HepG2 (cell line): ENCODE data around the gene NTN3. TPM values are rescaled to one million over a fixed set of nuclear protein-coding genes. Genes with fewer than 3 reads are reported as not detected.

Experiments used
- GABPA ChIP-seq, 2 experiments: IDR thresholded peaks; 2 replicates each; pipeline ENCODE4 v1.6.1; 2011 to 2016; ENCODE audit warnings: low read depth in 2 of 2, low read length in 1 of 2, missing biosample characterization in 1 of 2, missing genetic modification characterization in 1 of 2
- HNF1A ChIP-seq, 2 experiments: sonication (generic) in 1 of 2; formaldehyde crosslinking in 1 of 2; IDR thresholded peaks; 2 replicates each; pipeline versions ENCODE4 v1.4.0 to v1.6.1; 2016 to 2020; ENCODE audit warnings: borderline replicate concordance in 1 of 2, low read depth in 1 of 2, mild to moderate bottlenecking in 1 of 2, missing genetic modification reagents in 1 of 2
- JDP2 ChIP-seq: sonication (generic); formaldehyde crosslinking; IDR thresholded peaks from 2 replicates; pipeline ENCODE4 v1.8.1; 2022; ENCODE audit warnings: missing genetic modification reagents, borderline replicate concordance
- JUN ChIP-seq: sonication (generic); formaldehyde crosslinking; IDR thresholded peaks from 2 replicates; pipeline ENCODE4 v1.4.0; 2020; ENCODE audit warnings: mild to moderate bottlenecking, missing genetic modification reagents
- ZNF460 ChIP-seq: sonication (generic); formaldehyde crosslinking; IDR thresholded peaks from 2 replicates; pipeline ENCODE4 v1.5.1; 2020; ENCODE audit warnings: missing genetic modification reagents, mild to moderate bottlenecking, borderline replicate concordance
- ZNF549 ChIP-seq: sonication (generic); formaldehyde crosslinking; IDR thresholded peaks from 2 replicates; pipeline ENCODE4 v1.5.0; 2020; ENCODE audit warnings: missing genetic modification reagents
- ZNF558 ChIP-seq: sonication (generic); formaldehyde crosslinking; IDR thresholded peaks from 2 replicates; pipeline ENCODE4 v1.9.0; 2022; ENCODE audit warnings: mild to moderate bottlenecking, missing genetic modification reagents, borderline replicate concordance
- ZNF563 ChIP-seq: sonication (generic); formaldehyde crosslinking; IDR thresholded peaks from 2 replicates; pipeline ENCODE4 v1.8.0; 2022; ENCODE audit warnings: mild to moderate bottlenecking, moderate library complexity, missing genetic modification reagents
- ZNF576 ChIP-seq: sonication (generic); formaldehyde crosslinking; IDR thresholded peaks from 2 replicates; pipeline ENCODE4 v1.4.0; 2020; ENCODE audit warnings: mild to moderate bottlenecking, missing genetic modification reagents
- polyA plus RNA-seq, 8 experiments: library from polyadenylated mRNA; depleted of rRNA in 3 of 8; stranded (reverse) in 7 of 8; unstranded in 1 of 8; fragments of >200 nt; fragmentation: Illumina TruSeq in 4 of 8; extraction: Trizol in 4 of 8; gene quantifications; 2 replicates each; pipeline versions ENCODE4 v1.2.1 to v1.2.3, GENCODE V29; 2011 to 2016; ENCODE audit warnings: low read depth in 4 of 8, missing spikeins in 1 of 8, mixed read lengths in 1 of 8; ENCODE audit not compliant: insufficient read depth in 1 of 8
- total RNA-seq, 5 experiments: library from RNA; depleted of rRNA; stranded (reverse); fragments of >200 nt; fragmentation: Illumina TruSeq; extraction: Trizol; gene quantifications; 2 replicates each; pipeline ENCODE4 v1.2.3, GENCODE V29; 2016; ENCODE audit warnings: low read depth in 1 of 5
- TF ChIP-seq, protein P1 (sequence below): sonication (generic); formaldehyde crosslinking; IDR thresholded peaks from 2 replicates; pipeline ENCODE4 v1.4.0; 2020; ENCODE audit warnings: mild to moderate bottlenecking, low read depth, missing genetic modification reagents
- TF ChIP-seq, protein P2 (sequence below): IDR thresholded peaks from 2 replicates; pipeline ENCODE4 v1.4.0; 2020; ENCODE audit warnings: mild to moderate bottlenecking, missing genetic modification reagents
- TF ChIP-seq, protein P3 (sequence below): sonication (generic); formaldehyde crosslinking; IDR thresholded peaks from 2 replicates; pipeline ENCODE4 v1.5.0; 2020; ENCODE audit warnings: missing genetic modification reagents, mild to moderate bottlenecking, borderline replicate concordance
- TF ChIP-seq, protein P4 (sequence below): sonication (generic); formaldehyde crosslinking; IDR thresholded peaks from 2 replicates; pipeline ENCODE4 v1.5.1; 2020; ENCODE audit warnings: missing genetic modification reagents, mild to moderate bottlenecking, borderline replicate concordance
- TF ChIP-seq, protein P5 (sequence below): sonication (generic); formaldehyde crosslinking; IDR thresholded peaks from 2 replicates; pipeline ENCODE4 v1.8.0; 2022; ENCODE audit warnings: missing genetic modification reagents, low read depth, mild to moderate bottlenecking, borderline replicate concordance

NTN3 gene
- total and polyA plus RNA-seq, 2 of the 13 experiments (the other 11 are each of a cell fraction or from before 2014, with no cell fraction given), result 0.09 to 0.20 TPM

DNA sequence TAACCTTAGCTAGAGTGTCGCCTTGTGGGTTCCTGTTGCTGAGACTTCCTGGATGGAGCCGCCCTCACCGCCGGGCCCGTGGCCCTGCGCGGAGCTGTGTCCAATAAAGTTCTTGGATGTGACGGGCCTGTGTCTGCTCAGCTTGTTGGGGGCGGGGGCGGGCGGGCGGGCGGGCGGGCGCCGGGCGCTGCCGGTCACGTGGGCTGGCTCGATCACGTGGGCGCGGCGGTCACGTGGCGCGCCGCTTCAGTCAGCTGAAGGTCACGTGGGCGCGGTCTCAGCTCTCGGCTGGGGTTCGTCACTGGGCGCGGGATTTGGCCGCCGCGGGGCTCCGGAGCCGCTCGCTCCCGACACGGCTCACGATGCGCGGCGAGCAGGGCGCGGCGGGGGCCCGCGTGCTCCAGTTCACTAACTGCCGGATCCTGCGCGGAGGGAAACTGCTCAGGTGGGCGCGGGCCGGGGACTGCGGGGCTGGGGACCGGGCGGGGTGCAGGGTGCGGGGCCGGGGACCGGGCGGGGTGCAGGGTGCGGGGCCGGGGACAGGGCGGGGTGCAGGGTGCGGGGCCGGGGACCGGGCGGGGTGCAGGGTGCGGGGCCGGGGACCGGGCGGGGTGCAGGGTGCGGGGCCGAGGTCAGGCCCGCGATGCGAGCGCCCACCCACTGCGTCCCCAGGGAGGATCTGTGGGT is 49.1 kb downstream of the NTN3 start, which contains the start of gene AMDHD2 (continued):
- TF ChIP-seq HNF1A (IDR thresholded peaks at IDR 0.05; ENCODE audit: low read depth) (no peak), HNF1A (CRISPR knock-in tag; IDR thresholded peaks at IDR 0.05; ENCODE audit: borderline replicate concordance) (no peak), ZNF563 (CRISPR knock-in tag) (no peak; the same call in 1 of the 2 replicates), ZNF576 (CRISPR knock-in tag) (no peak), ZNF558 (no peak), JUN (no peak), JDP2 (CRISPR knock-in tag) (no peak), ZNF549 (CRISPR knock-in tag) (no peak), GABPA (IDR thresholded peaks at IDR 0.05; ENCODE audit: low read depth, low read length) (no peak), GABPA (CRISPR knock-in tag; IDR thresholded peaks at IDR 0.05; ENCODE audit: low read depth) (no peak), ZNF460 (CRISPR knock-in tag) (no peak)
- TF ChIP-seq, protein P1, sequence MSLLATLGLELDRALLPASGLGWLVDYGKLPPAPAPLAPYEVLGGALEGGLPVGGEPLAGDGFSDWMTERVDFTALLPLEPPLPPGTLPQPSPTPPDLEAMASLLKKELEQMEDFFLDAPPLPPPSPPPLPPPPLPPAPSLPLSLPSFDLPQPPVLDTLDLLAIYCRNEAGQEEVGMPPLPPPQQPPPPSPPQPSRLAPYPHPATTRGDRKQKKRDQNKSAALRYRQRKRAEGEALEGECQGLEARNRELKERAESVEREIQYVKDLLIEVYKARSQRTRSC (CRISPR knock-in tag), result no peak
- TF ChIP-seq, protein P2, sequence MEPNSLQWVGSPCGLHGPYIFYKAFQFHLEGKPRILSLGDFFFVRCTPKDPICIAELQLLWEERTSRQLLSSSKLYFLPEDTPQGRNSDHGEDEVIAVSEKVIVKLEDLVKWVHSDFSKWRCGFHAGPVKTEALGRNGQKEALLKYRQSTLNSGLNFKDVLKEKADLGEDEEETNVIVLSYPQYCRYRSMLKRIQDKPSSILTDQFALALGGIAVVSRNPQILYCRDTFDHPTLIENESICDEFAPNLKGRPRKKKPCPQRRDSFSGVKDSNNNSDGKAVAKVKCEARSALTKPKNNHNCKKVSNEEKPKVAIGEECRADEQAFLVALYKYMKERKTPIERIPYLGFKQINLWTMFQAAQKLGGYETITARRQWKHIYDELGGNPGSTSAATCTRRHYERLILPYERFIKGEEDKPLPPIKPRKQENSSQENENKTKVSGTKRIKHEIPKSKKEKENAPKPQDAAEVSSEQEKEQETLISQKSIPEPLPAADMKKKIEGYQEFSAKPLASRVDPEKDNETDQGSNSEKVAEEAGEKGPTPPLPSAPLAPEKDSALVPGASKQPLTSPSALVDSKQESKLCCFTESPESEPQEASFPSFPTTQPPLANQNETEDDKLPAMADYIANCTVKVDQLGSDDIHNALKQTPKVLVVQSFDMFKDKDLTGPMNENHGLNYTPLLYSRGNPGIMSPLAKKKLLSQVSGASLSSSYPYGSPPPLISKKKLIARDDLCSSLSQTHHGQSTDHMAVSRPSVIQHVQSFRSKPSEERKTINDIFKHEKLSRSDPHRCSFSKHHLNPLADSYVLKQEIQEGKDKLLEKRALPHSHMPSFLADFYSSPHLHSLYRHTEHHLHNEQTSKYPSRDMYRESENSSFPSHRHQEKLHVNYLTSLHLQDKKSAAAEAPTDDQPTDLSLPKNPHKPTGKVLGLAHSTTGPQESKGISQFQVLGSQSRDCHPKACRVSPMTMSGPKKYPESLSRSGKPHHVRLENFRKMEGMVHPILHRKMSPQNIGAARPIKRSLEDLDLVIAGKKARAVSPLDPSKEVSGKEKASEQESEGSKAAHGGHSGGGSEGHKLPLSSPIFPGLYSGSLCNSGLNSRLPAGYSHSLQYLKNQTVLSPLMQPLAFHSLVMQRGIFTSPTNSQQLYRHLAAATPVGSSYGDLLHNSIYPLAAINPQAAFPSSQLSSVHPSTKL, result 0 out of 2 replicates have a peak, but pooled peaks have one; percentile 36
- TF ChIP-seq, protein P3, sequence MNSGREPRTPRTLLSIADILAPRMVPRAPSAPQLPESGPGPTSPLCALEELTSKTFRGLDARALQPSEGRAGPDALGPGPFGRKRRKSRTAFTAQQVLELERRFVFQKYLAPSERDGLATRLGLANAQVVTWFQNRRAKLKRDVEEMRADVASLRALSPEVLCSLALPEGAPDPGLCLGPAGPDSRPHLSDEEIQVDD (CRISPR knock-in tag), result no peak
- TF ChIP-seq, protein P4, sequence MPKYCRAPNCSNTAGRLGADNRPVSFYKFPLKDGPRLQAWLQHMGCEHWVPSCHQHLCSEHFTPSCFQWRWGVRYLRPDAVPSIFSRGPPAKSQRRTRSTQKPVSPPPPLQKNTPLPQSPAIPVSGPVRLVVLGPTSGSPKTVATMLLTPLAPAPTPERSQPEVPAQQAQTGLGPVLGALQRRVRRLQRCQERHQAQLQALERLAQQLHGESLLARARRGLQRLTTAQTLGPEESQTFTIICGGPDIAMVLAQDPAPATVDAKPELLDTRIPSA (CRISPR knock-in tag), result no peak
- TF ChIP-seq, protein P5, sequence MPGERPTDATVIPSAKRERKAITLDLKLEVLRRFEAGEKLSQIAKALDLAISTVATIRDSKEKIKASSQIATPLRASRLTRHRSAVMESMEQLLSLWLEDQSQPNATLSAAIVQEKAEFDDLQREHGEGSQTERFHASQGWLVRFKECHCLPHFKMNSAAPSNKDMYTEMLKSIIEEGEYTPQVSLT (CRISPR knock-in tag), result no peak
